ENCODE data around the gene STMND1. TPM values are rescaled to one million over a fixed set of nuclear protein-coding genes. Genes with fewer than 3 reads are reported as not detected.

The STMND1 gene
- total and polyA plus RNA-seq, 10 of the 15 experiments (the other 5 are each of a cell fraction or from before 2014, with no cell fraction given): 0.15 TPM; not detected in 9

- ChIA-PET POLR2A (no interaction called here), CTCF (no interaction called here), SMC1A (ENCODE audit: uncharacterized antibody, unreplicated experiment) (interaction anchor here (1.0 kb wide), 1 partner anchor 23 kb away, joined by 3 read pairs; no protein-coding TSS in a partner anchor), RAD21 (ENCODE audit: unreplicated experiment) (no interaction called here)
- Histone ChIP-seq H3K9me3 (replicated peaks; ENCODE audit: control insufficient read depth, insufficient read depth, low read length) (no peaks in the 10 kb centered on the region; the same call in 1 of the 3 replicates), H3K36me3 (ENCODE audit: control insufficient read depth in 2 of 2, insufficient read depth in 2 of 2, low read length in 1 of 2) (no peaks in the 10 kb centered on the region), H3K27ac (ENCODE audit: control insufficient read depth, insufficient read depth) (no peak overlapping the region), H3K27me3 (replicated peaks in 1 of 2; ENCODE audit: control insufficient read depth in 2 of 2, insufficient read depth in 2 of 2, low read length in 1 of 2) (no peaks in the 10 kb centered on the region), H2AFZ (ENCODE audit: control insufficient read depth, low read depth, low read length) (no peak overlapping the region), H3K4me3 (no peak overlapping the region), H3K9ac (ENCODE audit: control insufficient read depth, insufficient read depth, low read length) (no peak overlapping the region), H3K79me2 (ENCODE audit: control insufficient read depth, insufficient read depth, low read length) (no peaks in the 10 kb centered on the region), H3K4me1 (ENCODE audit: control insufficient read depth, insufficient read depth, low read length) (no peaks in the 10 kb centered on the region), H3K4me2 (ENCODE audit: control insufficient read depth, insufficient read depth) (no peak overlapping the region), H4K20me1 (ENCODE audit: control insufficient read depth, insufficient read depth) (no peaks in the 10 kb centered on the region)
- in situ Hi-C loops (cut with MboI) (no loop called here), intact Hi-C loops (cut with micrococcal nuclease; ENCODE audit: unreplicated experiment) (no loop called here)
- DNase-seq (ENCODE audit: low read depth, low spot score) (no peak), ATAC-seq (no peak), FAIRE-seq (no peak)
- no TSS peak for BruUV-seq (replicated peaks)
- TF ChIP-seq, protein P1, sequence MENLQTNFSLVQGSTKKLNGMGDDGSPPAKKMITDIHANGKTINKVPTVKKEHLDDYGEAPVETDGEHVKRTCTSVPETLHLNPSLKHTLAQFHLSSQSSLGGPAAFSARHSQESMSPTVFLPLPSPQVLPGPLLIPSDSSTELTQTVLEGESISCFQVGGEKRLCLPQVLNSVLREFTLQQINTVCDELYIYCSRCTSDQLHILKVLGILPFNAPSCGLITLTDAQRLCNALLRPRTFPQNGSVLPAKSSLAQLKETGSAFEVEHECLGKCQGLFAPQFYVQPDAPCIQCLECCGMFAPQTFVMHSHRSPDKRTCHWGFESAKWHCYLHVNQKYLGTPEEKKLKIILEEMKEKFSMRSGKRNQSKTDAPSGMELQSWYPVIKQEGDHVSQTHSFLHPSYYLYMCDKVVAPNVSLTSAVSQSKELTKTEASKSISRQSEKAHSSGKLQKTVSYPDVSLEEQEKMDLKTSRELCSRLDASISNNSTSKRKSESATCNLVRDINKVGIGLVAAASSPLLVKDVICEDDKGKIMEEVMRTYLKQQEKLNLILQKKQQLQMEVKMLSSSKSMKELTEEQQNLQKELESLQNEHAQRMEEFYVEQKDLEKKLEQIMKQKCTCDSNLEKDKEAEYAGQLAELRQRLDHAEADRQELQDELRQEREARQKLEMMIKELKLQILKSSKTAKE (IDR thresholded peaks at IDR 0.05; ENCODE audit: low read depth, poor library complexity, severe bottlenecking): no peak
- TF ChIP-seq LARP7 (IDR thresholded peaks at IDR 0.05) (no peak), NFYB (IDR thresholded peaks at IDR 0.05; ENCODE audit: insufficient read depth, low read depth, low read length) (no peak), RAD21 (IDR thresholded peaks at IDR 0.05; ENCODE audit: insufficient read depth, low read depth, low read length) (no peak), ETV6 (conservative IDR thresholded peaks at IDR 0.05 in 1 of 2, IDR thresholded peaks at IDR 0.05 in 1 of 2; ENCODE audit: borderline replicate concordance in 1 of 2, low read depth in 1 of 2) (no peak), WRNIP1 (IDR thresholded peaks at IDR 0.05; ENCODE audit: borderline replicate concordance, low read depth, low read length) (no peak), SP1 (IDR thresholded peaks at IDR 0.05; ENCODE audit: low read depth, low read length) (no peak), IRF4 (IDR thresholded peaks at IDR 0.05; ENCODE audit: low read depth, low read length) (no peak), KDM1A (IDR thresholded peaks at IDR 0.05; ENCODE audit: borderline replicate concordance) (no peak), NFXL1 (IDR thresholded peaks at IDR 0.05; ENCODE audit: borderline replicate concordance) (no peak), SUZ12 (IDR thresholded peaks at IDR 0.05; ENCODE audit: unreplicated experiment) (no peak), HDGF (IDR thresholded peaks at IDR 0.05) (no peak), MXI1 (IDR thresholded peaks at IDR 0.05; ENCODE audit: low read depth, low read length) (no peak), CHD2 (IDR thresholded peaks at IDR 0.05; ENCODE audit: borderline replicate concordance, low read depth, low read length) (no peak), POU2F2 (IDR thresholded peaks at IDR 0.05; ENCODE audit: borderline replicate concordance, low read depth, low read length) (no peak), POLR2A (IDR thresholded peaks at IDR 0.05; ENCODE audit: low read depth, low read length) (no peak), NKRF (conservative IDR thresholded peaks at IDR 0.05) (no peak)
- TF ChIP-seq, protein P2, sequence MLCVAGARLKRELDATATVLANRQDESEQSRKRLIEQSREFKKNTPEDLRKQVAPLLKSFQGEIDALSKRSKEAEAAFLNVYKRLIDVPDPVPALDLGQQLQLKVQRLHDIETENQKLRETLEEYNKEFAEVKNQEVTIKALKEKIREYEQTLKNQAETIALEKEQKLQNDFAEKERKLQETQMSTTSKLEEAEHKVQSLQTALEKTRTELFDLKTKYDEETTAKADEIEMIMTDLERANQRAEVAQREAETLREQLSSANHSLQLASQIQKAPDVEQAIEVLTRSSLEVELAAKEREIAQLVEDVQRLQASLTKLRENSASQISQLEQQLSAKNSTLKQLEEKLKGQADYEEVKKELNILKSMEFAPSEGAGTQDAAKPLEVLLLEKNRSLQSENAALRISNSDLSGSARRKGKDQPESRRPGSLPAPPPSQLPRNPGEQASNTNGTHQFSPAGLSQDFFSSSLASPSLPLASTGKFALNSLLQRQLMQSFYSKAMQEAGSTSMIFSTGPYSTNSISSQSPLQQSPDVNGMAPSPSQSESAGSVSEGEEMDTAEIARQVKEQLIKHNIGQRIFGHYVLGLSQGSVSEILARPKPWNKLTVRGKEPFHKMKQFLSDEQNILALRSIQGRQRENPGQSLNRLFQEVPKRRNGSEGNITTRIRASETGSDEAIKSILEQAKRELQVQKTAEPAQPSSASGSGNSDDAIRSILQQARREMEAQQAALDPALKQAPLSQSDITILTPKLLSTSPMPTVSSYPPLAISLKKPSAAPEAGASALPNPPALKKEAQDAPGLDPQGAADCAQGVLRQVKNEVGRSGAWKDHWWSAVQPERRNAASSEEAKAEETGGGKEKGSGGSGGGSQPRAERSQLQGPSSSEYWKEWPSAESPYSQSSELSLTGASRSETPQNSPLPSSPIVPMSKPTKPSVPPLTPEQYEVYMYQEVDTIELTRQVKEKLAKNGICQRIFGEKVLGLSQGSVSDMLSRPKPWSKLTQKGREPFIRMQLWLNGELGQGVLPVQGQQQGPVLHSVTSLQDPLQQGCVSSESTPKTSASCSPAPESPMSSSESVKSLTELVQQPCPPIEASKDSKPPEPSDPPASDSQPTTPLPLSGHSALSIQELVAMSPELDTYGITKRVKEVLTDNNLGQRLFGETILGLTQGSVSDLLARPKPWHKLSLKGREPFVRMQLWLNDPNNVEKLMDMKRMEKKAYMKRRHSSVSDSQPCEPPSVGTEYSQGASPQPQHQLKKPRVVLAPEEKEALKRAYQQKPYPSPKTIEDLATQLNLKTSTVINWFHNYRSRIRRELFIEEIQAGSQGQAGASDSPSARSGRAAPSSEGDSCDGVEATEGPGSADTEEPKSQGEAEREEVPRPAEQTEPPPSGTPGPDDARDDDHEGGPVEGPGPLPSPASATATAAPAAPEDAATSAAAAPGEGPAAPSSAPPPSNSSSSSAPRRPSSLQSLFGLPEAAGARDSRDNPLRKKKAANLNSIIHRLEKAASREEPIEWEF (IDR thresholded peaks at IDR 0.05; ENCODE audit: insufficient replicate concordance, low read depth, low read length): no peak
Observed at GRCh38 chr6:17132967-17133366, 31.1 kb downstream of the STMND1 start.

Measured in GM12878 (cell line).